Stimulated activated CD8-positive, alpha-beta memory T cell treated with anti-CD3 and anti-CD28 coated beads, Interleukin-4, amount 100 ng/mL, for 4 hours (primary cell): ENCODE measurements around the gene DVL1.

Experiments used
- DNase-seq, 2 donors: peaks; one replicate each; pipeline ENCODE4 v3.0.0-alpha.2; 2020; ENCODE audit warnings: low read depth in 2 of 2, low spot score in 1 of 2

DVL1 gene

GRCh38 chr1:1342061-1342562, 7.1 kb downstream of the DVL1 start:
- DNase-seq: no peak

- no peak for DNase-seq
Observed at GRCh38 chr1:1341549-1342021, 7.6 kb downstream of the DVL1 start.

- no peak for DNase-seq
Observed at GRCh38 chr1:1340791-1341548, 8.2 kb downstream of the DVL1 start.

- no peak for DNase-seq
Observed at GRCh38 chr1:1340185-1340584, 9.0 kb downstream of the DVL1 start.

- DNase-seq: no peak
Observed at GRCh38 chr1:1338278-1338677, 10.9 kb downstream of the DVL1 start.

- DNase-seq: no peak
Observed at GRCh38 chr1:1337793-1338147, 11.4 kb downstream of the DVL1 start.

- no peak for DNase-seq
Observed at GRCh38 chr1:1336931-1337792, 12.1 kb downstream of the DVL1 start.

GRCh38 chr1:1336446-1336845, 12.8 kb downstream of the DVL1 start:
- DNase-seq: no peak

- no peak for DNase-seq
Observed at GRCh38 chr1:1335792-1336248, 13.4 kb downstream of the DVL1 start.

GRCh38 chr1:1335283-1335682, 13.9 kb downstream of the DVL1 start:
- DNase-seq: no peak

- no peak for DNase-seq
Observed at GRCh38 chr1:1334835-1335234, 14.4 kb downstream of the DVL1 start.

GRCh38 chr1:1333551-1334241, 15.5 kb downstream of the DVL1 start:
- no peak for DNase-seq

- DNase-seq: no peak
Observed at GRCh38 chr1:1332774-1333480, 16.3 kb downstream of the DVL1 start.

GRCh38 chr1:1332031-1332755, 17.0 kb downstream of the DVL1 start:
- no peak for DNase-seq

- no peak for DNase-seq
Observed at GRCh38 chr1:1331068-1331965, 17.9 kb downstream of the DVL1 start, which contains the start of gene TAS1R3. Gene TAS1R3, plus strand, starts transcription at chr1:1331280. Its CDS starts 66 bp downstream, at chr1:1331346.

- DNase-seq: no peak
Observed at GRCh38 chr1:1330366-1331067, 18.7 kb downstream of the DVL1 start.

- DNase-seq: no peak
Observed at GRCh38 chr1:1329304-1330210, 19.7 kb downstream of the DVL1 start.
